Thoracic aorta (tissue), 2 donors: ENCODE data around the gene EGF. TPM values are rescaled to one million over a fixed set of nuclear protein-coding genes. Genes with fewer than 3 reads are reported as not detected.

ENCODE experiments used
- ATAC-seq: fragments of 150-250 bp; one replicate; pipeline ENCODE4 v1.8.0; 2017; ENCODE audit warnings: low read depth; ENCODE audit not compliant: insufficient number of reproducible peaks, low FRiP score
- DNase-seq: peaks from one replicate; pipeline ENCODE4 v3.0.0-alpha.2; 2020; ENCODE audit warnings: low spot score
- H3K27ac ChIP-seq, 2 donors: fragments of 200-600 bp; sonication (generic); 1 replicate in 1 of 2; 2 replicates in 1 of 2; pipeline ENCODE4 v1.5.1; 2016; ENCODE audit warnings: mild to moderate bottlenecking in 2 of 2, moderate library complexity in 2 of 2
- H3K27me3 ChIP-seq: fragments of 200-600 bp; sonication (generic); replicated peaks from 2 replicates; pipeline ENCODE4 v1.6.0; 2016; ENCODE audit warnings: mild to moderate bottlenecking; ENCODE audit not compliant: insufficient read depth
- H3K36me3 ChIP-seq: fragments of 200-600 bp; sonication (generic); one replicate; pipeline ENCODE4 v1.5.1; 2016
- H3K4me1 ChIP-seq, 2 donors: fragments of 200-600 bp; sonication (generic); 1 replicate in 1 of 2; 2 replicates in 1 of 2; pipeline versions ENCODE4 v1.5.1 to v1.6.0; 2016; ENCODE audit warnings: low read depth in 2 of 2, mild to moderate bottlenecking in 1 of 2; ENCODE audit not compliant: control insufficient read depth in 1 of 2
- H3K4me3 ChIP-seq: fragments of 200-600 bp; sonication (generic); 2 replicates; pipeline ENCODE4 v1.5.1; 2016; ENCODE audit warnings: mild to moderate bottlenecking
- H3K9me3 ChIP-seq: fragments of 200-600 bp; sonication (generic); 2 replicates; pipeline ENCODE4 v1.5.1; 2016
- CTCF ChIP-seq: fragments of 200-600 bp; sonication (generic); IDR thresholded peaks from one replicate; pipeline ENCODE4 v1.5.1; 2019; ENCODE audit warnings: antibody characterized with exemption
- total RNA-seq, 2 donors: library from RNA; depleted of rRNA; stranded (reverse); fragments of >200 nt; gene quantifications; one replicate each; pipeline versions ENCODE4 v1.1.0 to v1.2.3, GENCODE V29; 2016

EGF gene
- total RNA-seq, 2 donors from 2014 or later: not detected

DNA sequence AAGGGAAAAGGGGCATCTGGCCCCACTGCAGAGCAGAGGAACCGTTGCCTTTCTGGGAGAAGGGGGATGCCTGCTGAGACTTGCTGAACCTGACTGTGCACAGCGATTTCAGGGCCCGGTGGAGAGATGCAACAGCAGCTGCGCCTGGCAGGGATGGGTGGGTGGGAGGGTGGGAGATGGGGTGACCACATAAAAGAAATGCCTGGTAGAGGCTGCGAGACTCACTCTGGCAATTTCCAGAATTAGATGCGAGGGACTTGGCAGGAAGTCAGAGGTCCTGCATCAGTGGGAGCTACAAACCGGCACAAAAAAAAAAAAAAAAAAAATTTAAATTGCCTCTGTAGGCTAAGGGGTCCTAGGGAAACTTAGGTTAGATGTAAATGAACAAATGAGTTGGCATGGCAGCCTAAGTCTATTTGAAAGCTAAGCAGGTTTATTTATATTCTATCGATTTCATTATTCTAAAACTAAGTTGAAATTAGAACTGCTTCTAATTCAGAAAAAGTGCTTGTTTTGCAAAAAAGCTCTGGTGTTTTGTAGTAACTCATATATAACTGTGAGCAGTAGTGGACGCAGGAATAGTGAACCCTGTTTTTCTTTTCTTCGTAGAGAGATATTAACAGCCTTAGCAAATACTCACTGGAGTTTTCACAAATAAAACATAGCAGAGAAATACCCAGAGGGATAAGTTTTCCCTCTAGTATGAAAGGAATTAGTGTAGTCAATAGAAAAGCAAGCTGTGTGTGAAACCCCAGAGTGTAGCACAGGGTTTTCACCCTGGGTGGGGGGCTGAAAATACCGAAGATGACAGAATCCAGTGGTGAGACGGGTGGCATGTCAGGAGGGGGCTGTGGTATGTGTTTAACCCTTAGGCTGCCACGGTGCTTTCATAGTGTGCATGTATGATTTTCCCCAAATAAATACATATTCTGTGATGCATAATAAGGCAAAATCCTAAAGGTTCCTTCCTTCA is 130.1 kb downstream of the EGF start:
- TF ChIP-seq CTCF: no peak

GRCh38 chr4:110046588-110047049 is 133.9 kb downstream of the EGF start:
- DNase-seq (no peak), ATAC-seq (no peak)
- H3K27ac ChIP-seq: no peak overlapping the region
- no peak overlapping the region for H3K4me3 ChIP-seq
- H3K36me3 ChIP-seq: peaks cover 3% of the 10 kb centered on the region
- H3K4me1 ChIP-seq: peaks cover 5 to 9% of the 10 kb centered on the region in 2 donors
- H3K27me3 ChIP-seq: no peaks in the 10 kb centered on the region
- no peaks in the 10 kb centered on the region for H3K9me3 ChIP-seq
- TF ChIP-seq CTCF: no peak

More for the DNA sequence above, 130.1 kb downstream of the EGF start:
- Histone ChIP-seq H3K4me1 (peaks cover 5 to 9% of the 10 kb centered on the region in 2 donors), H3K4me3 (no peak overlapping the region), H3K9me3 (no peaks in the 10 kb centered on the region), H3K27me3 (no peaks in the 10 kb centered on the region), H3K27ac (no peak overlapping the region), H3K36me3 (no peaks in the 10 kb centered on the region)
- DNase-seq (no peak), ATAC-seq (no peak)

DNA sequence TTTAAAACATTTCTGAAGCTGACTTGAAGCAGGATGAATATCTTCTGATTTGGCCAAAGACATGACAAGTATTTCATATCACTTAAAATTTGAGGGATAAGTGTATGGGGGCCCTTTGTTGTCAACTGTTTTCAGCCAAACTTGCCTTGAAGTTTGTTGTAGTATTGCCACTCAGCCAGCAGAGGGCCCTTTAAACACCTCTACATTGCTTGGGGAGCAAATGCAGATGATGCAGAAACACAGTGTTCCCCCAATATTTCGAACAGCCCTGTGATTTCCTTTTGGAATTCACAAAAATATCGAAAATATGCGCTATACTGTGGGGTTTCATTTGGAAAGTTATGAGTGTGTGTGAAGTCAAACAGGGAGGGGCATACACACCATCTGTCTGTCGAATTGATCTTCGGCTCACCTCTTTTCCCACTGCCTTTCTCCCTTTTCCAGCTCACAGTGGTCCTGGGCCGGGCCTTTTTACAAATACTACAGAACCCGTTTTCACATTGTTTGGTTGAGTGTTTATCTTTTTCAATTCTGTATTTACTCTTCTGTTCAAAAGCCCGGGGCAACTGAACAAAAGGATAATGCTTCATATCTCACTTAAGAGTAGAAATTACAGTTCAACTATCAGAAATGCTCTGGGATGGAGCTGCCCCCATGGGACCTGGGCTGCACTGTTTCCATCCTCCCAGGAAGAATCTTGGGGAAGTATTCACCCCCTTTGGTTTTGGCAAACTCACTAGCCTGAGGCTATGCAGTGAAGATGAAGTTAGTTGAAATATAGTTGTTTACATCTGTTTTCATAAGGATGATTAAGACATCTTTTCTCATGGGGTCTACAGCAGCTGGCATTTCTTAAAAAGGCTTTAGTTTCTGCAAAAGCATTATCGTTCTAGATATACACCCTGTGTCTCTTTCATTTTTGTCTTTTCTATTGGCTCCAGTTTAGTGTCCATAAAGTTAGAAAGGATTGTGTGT is 137.6 kb downstream of the EGF start:
- H3K36me3 ChIP-seq: peaks cover 3% of the 10 kb centered on the region
- no peaks in the 10 kb centered on the region for H3K4me1 ChIP-seq
- H3K27me3 ChIP-seq: no peaks in the 10 kb centered on the region
- no peak overlapping the region for H3K27ac ChIP-seq
- peak; percentile 61 for TF ChIP-seq CTCF
- ATAC-seq (no peak), DNase-seq (no peak)
- no peaks in the 10 kb centered on the region for H3K9me3 ChIP-seq
- no peak overlapping the region for H3K4me3 ChIP-seq

DNA sequence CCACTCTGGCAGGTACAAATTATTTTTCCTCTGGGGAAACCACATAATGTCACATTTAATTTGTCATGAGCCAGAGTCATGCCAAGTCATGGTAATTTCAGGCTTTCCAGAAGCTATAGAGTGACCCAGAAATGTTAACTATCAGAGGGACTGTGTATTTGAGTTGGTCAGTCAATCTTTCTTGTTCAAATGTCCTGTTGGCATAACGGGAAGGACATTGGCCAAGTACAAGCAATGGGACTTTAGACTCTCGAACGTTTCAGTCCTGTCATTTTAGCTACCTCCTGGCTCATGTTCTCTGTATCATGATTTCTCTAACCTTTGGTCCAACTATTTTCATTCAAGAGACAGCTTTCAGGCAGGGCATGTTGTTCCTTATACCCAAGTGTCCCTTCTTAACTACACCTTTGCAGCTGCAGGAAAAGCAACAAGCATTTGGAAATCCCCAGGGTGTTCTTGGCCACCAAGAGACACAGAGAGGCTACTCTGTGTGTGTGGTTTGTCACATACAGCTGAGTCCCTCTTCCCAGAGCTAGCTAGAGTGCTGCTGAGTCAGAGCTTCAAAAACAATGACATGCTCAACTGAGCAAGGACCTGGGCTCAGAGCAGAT is 142.6 kb downstream of the EGF start:
- no peak for ATAC-seq
- no peak for TF ChIP-seq CTCF
- Histone ChIP-seq H3K36me3 (peaks cover 3% of the 10 kb centered on the region), H3K27ac (no peak overlapping the region), H3K4me3 (no peak overlapping the region), H3K4me1 (no peaks in the 10 kb centered on the region), H3K9me3 (no peaks in the 10 kb centered on the region), H3K27me3 (no peaks in the 10 kb centered on the region)
- DNase-seq: no peak
